Brain pericyte (primary cell): Measurements from ENCODE around the gene GPR65.

ENCODE experiments used
- DNase-seq: peaks from one replicate; pipeline ENCODE4 v3.0.0-alpha.2; 2012; ENCODE audit warnings: low read depth, low spot score

GPR65 gene

DNA sequence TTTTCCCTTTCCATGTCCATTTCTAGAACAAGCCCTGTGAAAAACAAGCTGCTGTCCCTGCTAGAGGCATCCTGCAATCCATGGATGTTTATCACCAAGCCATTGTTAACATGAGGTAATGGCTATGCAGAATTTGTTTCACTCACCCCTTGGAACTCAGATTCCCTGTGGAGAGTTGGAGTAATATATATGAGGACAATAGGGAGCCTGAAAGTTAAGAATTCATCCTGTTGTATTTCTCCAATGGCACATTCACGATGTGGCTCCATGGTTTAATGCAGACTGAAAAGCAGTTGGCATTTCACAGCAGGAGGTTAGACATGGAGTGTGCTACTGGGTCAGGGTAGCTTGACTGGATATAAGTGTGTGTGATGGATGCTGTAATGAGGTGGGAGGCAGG is 32.4 kb downstream of the GPR65 start:
- DNase-seq: no peak

DNA sequence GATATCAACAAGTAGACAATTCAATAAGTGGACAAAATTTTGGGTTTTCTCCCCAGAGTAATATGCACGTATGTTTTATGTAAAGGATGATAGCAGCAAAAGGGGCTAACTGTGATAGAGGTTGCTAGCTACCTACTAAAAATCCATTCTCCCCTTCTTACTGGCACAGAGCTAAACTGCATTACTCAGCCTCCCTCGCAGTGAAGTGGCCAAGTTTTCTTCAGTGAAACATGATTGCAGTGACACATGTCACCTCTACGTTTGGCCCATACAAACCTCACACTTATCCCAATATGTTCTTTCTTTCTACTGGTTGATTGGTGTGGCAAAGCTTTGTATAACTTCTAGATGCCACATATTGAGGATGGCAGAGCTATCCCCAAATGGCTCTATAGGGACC is 34.3 kb downstream of the GPR65 start:
- no peak for DNase-seq

DNA sequence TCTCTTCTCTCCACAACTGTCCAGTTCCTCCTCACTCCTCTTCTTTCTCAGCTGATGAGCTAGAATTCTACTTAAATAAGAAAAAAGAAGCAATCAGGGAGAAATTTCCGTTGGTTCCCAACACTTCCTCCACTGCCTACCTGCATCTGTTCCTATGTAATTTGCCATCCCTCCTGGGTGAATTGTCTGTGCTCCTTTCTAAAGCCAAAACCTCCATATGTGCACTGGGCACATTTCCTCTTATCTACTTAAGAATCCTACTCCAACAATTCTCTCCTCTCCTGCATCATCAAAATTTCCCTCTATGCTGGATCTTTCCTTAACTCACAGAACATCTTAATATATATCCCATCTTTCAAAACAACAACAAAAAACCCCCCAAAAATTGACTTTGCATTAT is 35.2 kb downstream of the GPR65 start:
- DNase-seq: no peak

DNA sequence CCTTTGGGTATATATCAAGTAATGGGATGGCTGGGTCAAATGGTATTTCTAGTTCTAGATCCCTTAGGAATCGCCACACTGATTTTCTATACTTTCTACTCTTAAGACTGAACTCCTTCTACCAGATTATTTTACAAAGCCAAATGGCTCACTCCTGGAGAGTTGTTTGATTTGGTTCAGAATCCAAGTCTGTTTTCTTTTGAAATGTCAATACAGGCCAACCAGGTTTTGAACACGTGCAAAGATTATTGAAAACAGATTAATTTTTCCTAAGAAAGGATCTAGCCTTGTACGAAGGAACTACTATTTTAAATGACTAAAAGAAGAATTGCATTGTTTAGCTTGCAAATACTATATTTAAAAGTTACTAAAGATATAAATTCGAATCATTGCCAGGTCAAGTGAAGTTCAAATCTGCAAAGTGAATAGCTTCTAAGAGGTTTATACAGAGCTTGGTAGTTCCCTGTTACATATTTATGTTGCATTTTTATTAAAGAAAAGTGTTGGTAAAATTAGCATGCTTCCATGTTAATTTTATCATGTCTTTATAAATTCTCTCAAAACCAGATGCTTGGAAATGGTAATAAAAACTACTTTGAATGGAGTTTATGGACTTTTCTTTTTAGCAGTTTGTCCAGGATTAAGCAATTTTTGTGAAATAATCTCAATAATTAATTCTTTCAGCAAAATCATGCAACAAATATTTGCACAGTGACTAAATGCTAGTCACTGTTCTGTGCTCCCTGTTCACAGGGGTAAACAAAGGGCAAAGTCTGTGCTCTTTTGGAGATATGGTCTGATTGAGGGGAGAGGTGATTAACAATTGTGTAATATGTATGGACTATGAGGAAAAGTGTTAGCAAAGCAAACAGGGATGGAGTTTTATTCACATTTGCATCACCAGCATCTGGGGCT is 38.9 kb downstream of the GPR65 start:
- no peak for DNase-seq

DNA sequence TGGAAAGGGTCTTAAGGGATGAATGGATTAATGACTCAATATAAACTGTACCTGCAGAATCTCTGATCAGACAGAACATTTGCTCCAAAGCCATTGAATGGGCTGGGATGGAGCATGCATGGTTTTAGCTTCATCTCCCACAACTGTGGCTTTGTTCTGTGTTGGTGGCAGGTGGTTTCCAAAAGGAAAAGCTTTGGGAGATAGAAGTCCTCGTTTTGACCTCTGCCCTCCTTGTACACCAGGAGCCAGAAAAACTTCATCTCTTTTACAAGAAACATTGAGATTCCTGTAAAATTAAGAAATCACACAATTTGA is 39.5 kb downstream of the GPR65 start:
- DNase-seq: no peak

GRCh38 chr14:88044776-88045446 is 40.0 kb downstream of the GPR65 start:
- no peak for DNase-seq

DNA sequence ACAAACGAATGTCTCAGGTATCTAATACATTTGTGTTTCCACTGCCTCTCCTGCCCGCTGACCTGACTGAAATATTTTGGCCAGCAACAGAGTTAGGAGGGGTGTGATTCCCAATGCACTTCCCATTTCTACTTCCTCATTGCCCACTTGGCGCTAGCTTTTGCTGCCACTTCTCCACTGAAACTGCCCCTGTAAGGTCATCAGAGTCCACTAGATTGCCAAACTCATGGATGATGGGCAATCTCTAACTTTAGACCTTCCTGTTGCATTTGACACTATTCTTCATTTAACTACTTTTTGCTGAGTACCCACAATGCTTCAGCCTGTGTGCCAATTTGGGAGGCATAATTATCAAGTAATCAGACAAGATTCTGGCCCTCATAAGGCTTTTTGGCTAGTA is 40.8 kb downstream of the GPR65 start:
- no peak for DNase-seq

DNA sequence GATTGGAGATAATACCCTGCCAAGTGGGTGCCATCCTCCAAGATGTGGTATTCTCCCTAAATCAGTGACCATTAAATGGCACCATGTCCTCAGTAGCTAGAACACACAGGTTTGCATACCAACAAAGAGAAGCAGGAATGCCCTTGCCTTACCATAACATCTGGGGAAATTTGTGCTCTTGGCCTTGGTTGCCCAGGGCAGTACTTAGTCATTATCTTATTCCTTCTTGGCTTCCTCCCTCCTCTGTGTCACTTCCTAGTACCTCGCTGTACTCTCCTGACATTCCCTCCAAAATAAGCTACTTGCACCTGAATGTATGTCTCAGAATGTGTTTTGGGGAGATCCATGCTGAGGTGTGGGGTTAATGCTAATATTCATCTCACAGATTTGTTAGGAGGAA is 43.4 kb downstream of the GPR65 start:
- no peak for DNase-seq

GRCh38 chr14:88049266-88049665 is 44.3 kb downstream of the GPR65 start:
- no peak for DNase-seq

DNA sequence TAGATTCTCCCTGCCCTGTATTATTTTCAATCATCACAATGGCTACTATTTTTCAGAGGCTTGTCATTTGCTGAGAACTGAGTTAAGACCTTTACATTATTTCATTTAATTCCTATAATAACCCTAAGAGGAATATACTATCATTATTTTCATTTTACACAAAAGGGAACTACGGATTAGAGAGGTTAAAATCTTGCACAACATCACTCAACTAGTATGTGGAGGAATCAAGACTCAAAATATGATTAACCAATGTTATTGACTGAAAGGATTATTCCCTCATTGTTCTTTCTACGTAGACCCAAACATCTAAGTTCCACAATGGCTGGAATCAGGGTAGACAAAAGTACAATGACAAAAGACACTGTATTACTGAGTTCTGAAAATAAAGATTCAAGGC is 45.0 kb downstream of the GPR65 start:
- no peak for DNase-seq

DNA sequence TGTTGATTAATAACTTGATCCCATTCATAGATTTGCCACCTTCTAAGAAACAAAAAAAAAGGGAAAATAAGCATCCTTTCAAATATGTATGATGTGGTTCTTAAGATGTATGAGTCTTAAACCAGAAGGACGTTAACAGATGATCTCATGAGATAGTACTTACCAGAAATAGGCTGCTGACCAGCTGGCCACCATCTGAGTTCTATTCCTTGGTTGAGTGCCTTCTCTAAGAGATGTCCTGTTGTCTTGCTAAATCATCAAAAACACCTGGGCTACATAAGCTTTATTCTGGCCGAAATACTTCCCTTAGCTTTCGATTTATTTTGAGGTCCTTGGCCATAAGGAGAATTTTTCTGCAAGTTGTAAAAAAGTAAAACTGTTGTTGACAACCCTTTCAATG is 55.6 kb downstream of the GPR65 start:
- no peak for DNase-seq

DNA sequence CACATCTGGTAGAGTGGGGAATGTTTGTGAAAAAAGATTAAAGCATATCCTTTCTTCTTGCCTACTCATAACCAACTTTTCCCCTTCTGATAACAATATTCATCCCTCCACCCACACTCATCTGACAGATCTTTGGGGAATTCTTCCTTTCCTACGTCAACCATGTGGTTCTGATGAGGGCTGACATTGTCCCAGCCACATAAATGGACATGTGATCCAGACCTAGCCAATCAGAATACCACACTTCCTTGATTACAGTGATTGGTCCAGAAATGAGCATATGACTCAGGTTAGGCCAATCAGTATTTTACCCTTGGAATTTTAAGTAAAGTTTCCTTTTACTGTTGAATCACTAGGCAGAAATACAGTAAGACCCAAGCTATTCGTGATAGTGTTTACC is 58.9 kb downstream of the GPR65 start:
- no peak for DNase-seq
